Dendritic cell treated with granulocyte-macrophage colony-stimulating factor and Interleukin-4, amounts not matched to agents 40 ng/mL and 50 ng/mL, for 4 days (primary cell): ENCODE results near the gene ADAMTS10.

Experiments used
- H3K27ac Mint-ChIP-seq: one replicate; pipeline ENCODE4 v1.8.0; 2022; ENCODE audit warnings: mild to moderate bottlenecking, mixed read lengths
- H3K27me3 Mint-ChIP-seq: one replicate; pipeline ENCODE4 v1.8.0; 2022; ENCODE audit warnings: mild to moderate bottlenecking, mixed read lengths
- H3K36me3 Mint-ChIP-seq: one replicate; pipeline ENCODE4 v1.8.0; 2022; ENCODE audit warnings: low read depth, mixed read lengths
- H3K4me1 Mint-ChIP-seq: one replicate; pipeline ENCODE4 v1.8.0; 2022; ENCODE audit warnings: low read depth, mixed read lengths
- H3K4me3 Mint-ChIP-seq: one replicate; pipeline ENCODE4 v1.8.0; 2022; ENCODE audit warnings: mild to moderate bottlenecking, moderate library complexity, mixed read lengths
- H3K9me3 Mint-ChIP-seq: one replicate; pipeline ENCODE4 v1.8.0; 2022; ENCODE audit warnings: mixed read lengths
- intact Hi-C: fragments of 100-400 bp; cut with micrococcal nuclease; formaldehyde crosslinking; loops from one replicate; pipeline ENCODE4 v1.15.0; 2022

The ADAMTS10 gene

GRCh38 chr19:8615024-8615423 lies 4.5 kb upstream of the ADAMTS10 start:
- Mint-ChIP-seq H3K9me3 (no peaks in the 10 kb centered on the region), H3K36me3 (no peaks in the 10 kb centered on the region), H3K4me1 (peaks cover 5% of the 10 kb centered on the region), H3K27me3 (peaks cover 30% of the 10 kb centered on the region), H3K27ac (no peak overlapping the region), H3K4me3 (no peak overlapping the region)
- intact Hi-C loops: loop anchor here (1.0 to 2.0 kb wide), 3 partner anchors 28 to 79 kb away; no protein-coding TSS in a partner anchor

GRCh38 chr19:8614455-8614854 lies 3.9 kb upstream of the ADAMTS10 start:
- Mint-ChIP-seq H3K27me3 (peaks cover 35% of the 10 kb centered on the region), H3K4me3 (no peak overlapping the region), H3K9me3 (no peaks in the 10 kb centered on the region), H3K36me3 (no peaks in the 10 kb centered on the region), H3K4me1 (peaks cover 11% of the 10 kb centered on the region), H3K27ac (no peak overlapping the region)
- intact Hi-C loops: loop anchor here (2.0 kb wide), 2 partner anchors 28 to 38 kb away; no protein-coding TSS in a partner anchor

DNA sequence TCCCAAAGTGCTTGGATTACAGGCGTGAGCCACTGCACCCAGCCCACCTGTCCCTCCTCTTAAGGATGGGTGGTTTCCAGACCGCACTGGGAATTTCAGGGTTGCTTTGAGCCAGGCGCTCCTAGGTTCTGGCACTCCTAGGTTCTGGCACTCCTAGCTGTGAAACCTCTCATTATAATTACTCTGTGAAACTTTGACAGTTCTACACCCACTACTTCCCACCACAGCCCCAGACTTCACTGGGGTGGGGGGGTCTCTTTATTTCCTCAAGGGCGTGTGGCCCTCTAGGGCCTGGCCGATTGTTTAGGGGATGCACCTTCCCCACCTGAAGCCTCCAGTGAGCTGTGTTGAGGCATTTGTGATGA lies 2.3 kb upstream of the ADAMTS10 start:
- Mint-ChIP-seq H3K4me3 (no peak overlapping the region), H3K9me3 (no peaks in the 10 kb centered on the region), H3K27me3 (peaks cover 47% of the 10 kb centered on the region), H3K36me3 (no peaks in the 10 kb centered on the region), H3K4me1 (peaks cover 27% of the 10 kb centered on the region), H3K27ac (no peak overlapping the region)
- intact Hi-C loops: no loop called here

GRCh38 chr19:8611877-8612806 lies 1.6 kb upstream of the ADAMTS10 start:
- H3K4me1 Mint-ChIP-seq: peaks cover 29% of the 10 kb centered on the region
- intact Hi-C loops: no loop called here

GRCh38 chr19:8611391-8611876 lies 919 bp upstream of the ADAMTS10 start:
- Mint-ChIP-seq H3K4me1 (peaks cover 29% of the 10 kb centered on the region), H3K4me3 (no peak overlapping the region), H3K36me3 (no peaks in the 10 kb centered on the region), H3K9me3 (no peaks in the 10 kb centered on the region), H3K27ac (no peak overlapping the region), H3K27me3 (peaks cover 53% of the 10 kb centered on the region)
- intact Hi-C loops: no loop called here

More at GRCh38 chr19:8611877-8612806, 1.6 kb upstream of the ADAMTS10 start:
- Mint-ChIP-seq H3K27ac (peak overlapping the region; percentile 36), H3K4me3 (no peak overlapping the region), H3K9me3 (no peaks in the 10 kb centered on the region), H3K27me3 (peaks cover 53% of the 10 kb centered on the region), H3K36me3 (no peaks in the 10 kb centered on the region)

GRCh38 chr19:8610936-8611300 lies 403 bp upstream of the ADAMTS10 start:
- H3K36me3 Mint-ChIP-seq: no peaks in the 10 kb centered on the region
- no peak overlapping the region for H3K4me3 Mint-ChIP-seq
- no peak overlapping the region for H3K27ac Mint-ChIP-seq
- intact Hi-C loops: no loop called here
- H3K4me1 Mint-ChIP-seq: peaks cover 29% of the 10 kb centered on the region
- peaks cover 56% of the 10 kb centered on the region for H3K27me3 Mint-ChIP-seq
- H3K9me3 Mint-ChIP-seq: no peaks in the 10 kb centered on the region

GRCh38 chr19:8609279-8610040 lies 1.1 kb downstream of the ADAMTS10 start:
- H3K4me3 Mint-ChIP-seq: peak overlapping the region; percentile 67

DNA sequence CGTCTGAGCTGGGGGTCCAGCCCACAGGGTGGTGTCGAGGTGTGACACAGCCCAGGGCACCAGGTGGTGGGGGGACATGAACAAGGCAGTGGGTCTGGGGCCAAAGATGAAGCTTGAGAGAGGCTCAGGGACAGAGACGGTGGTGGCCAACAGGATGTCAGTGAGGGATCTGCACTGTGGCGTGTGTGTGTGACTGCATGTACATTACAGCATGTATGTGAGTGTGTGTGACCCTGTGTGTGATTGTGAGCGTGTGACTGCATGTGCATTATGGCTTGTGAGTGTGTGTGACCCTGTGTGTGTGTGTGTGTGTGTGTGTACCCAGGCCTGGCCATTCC lies 1.6 kb downstream of the ADAMTS10 start:
- H3K27me3 Mint-ChIP-seq: peaks cover 50% of the 10 kb centered on the region

More at GRCh38 chr19:8609279-8610040, 1.1 kb downstream of the ADAMTS10 start:
- intact Hi-C loops: no loop called here
- peaks cover 8% of the 10 kb centered on the region for H3K9me3 Mint-ChIP-seq
- H3K36me3 Mint-ChIP-seq: no peaks in the 10 kb centered on the region
- peak overlapping the region; percentile 57 for H3K27ac Mint-ChIP-seq
- H3K27me3 Mint-ChIP-seq: peaks cover 50% of the 10 kb centered on the region
- peaks cover 29% of the 10 kb centered on the region for H3K4me1 Mint-ChIP-seq

GRCh38 chr19:8607386-8607785 lies 3.1 kb downstream of the ADAMTS10 start:
- H3K4me1 Mint-ChIP-seq: peaks cover 29% of the 10 kb centered on the region
- no peaks in the 10 kb centered on the region for H3K36me3 Mint-ChIP-seq
- intact Hi-C loops: no loop called here
- H3K27ac Mint-ChIP-seq: no peak overlapping the region
- H3K4me3 Mint-ChIP-seq: no peak overlapping the region
- H3K27me3 Mint-ChIP-seq: peaks cover 46% of the 10 kb centered on the region
- peaks cover 8% of the 10 kb centered on the region for H3K9me3 Mint-ChIP-seq

More for the DNA sequence above, 1.6 kb downstream of the ADAMTS10 start:
- Mint-ChIP-seq H3K4me3 (peak overlapping the region; percentile 4), H3K36me3 (no peaks in the 10 kb centered on the region), H3K9me3 (peaks cover 8% of the 10 kb centered on the region), H3K4me1 (peaks cover 29% of the 10 kb centered on the region), H3K27ac (peak overlapping the region; percentile 57)
- intact Hi-C loops: no loop called here

- intact Hi-C loops: no loop called here
- H3K4me1 Mint-ChIP-seq: peaks cover 28% of the 10 kb centered on the region
- H3K27ac Mint-ChIP-seq: no peak overlapping the region
- H3K36me3 Mint-ChIP-seq: no peaks in the 10 kb centered on the region
- peaks cover 39% of the 10 kb centered on the region for H3K27me3 Mint-ChIP-seq
- H3K4me3 Mint-ChIP-seq: no peak overlapping the region
- peaks cover 8% of the 10 kb centered on the region for H3K9me3 Mint-ChIP-seq
These were observed 5.0 kb downstream of the ADAMTS10 start for GRCh38 chr19:8605514-8605913.

- Mint-ChIP-seq H3K27ac (no peak overlapping the region), H3K27me3 (peaks cover 14% of the 10 kb centered on the region)
- intact Hi-C loops: no loop called here
These were observed 8.7 kb downstream of the ADAMTS10 start for GRCh38 chr19:8601796-8602195.

GRCh38 chr19:8600816-8601215 lies 9.7 kb downstream of the ADAMTS10 start:
- no peak overlapping the region for H3K4me3 Mint-ChIP-seq
- H3K36me3 Mint-ChIP-seq: no peaks in the 10 kb centered on the region
- H3K27me3 Mint-ChIP-seq: peaks cover 13% of the 10 kb centered on the region
- intact Hi-C loops: no loop called here
- H3K27ac Mint-ChIP-seq: no peak overlapping the region
- peaks cover 8% of the 10 kb centered on the region for H3K9me3 Mint-ChIP-seq
- peaks cover 13% of the 10 kb centered on the region for H3K4me1 Mint-ChIP-seq

More at GRCh38 chr19:8601796-8602195, 8.7 kb downstream of the ADAMTS10 start:
- H3K4me1 Mint-ChIP-seq: peaks cover 13% of the 10 kb centered on the region
- no peaks in the 10 kb centered on the region for H3K36me3 Mint-ChIP-seq
- H3K4me3 Mint-ChIP-seq: no peak overlapping the region
- H3K9me3 Mint-ChIP-seq: peaks cover 8% of the 10 kb centered on the region

- peaks cover 6% of the 10 kb centered on the region for H3K9me3 Mint-ChIP-seq
- intact Hi-C loops: no loop called here
- no peak overlapping the region for H3K4me3 Mint-ChIP-seq
- H3K27ac Mint-ChIP-seq: no peak overlapping the region
- peaks cover 17% of the 10 kb centered on the region for H3K27me3 Mint-ChIP-seq
- no peaks in the 10 kb centered on the region for H3K36me3 Mint-ChIP-seq
- peaks cover 13% of the 10 kb centered on the region for H3K4me1 Mint-ChIP-seq
These were observed 10.5 kb downstream of the ADAMTS10 start for GRCh38 chr19:8600064-8600463.

GRCh38 chr19:8596168-8596567 lies 14.3 kb downstream of the ADAMTS10 start:
- Mint-ChIP-seq H3K4me1 (peaks cover 29% of the 10 kb centered on the region), H3K9me3 (peaks cover 28% of the 10 kb centered on the region), H3K27ac (no peak overlapping the region), H3K4me3 (no peak overlapping the region), H3K36me3 (peaks cover 8% of the 10 kb centered on the region), H3K27me3 (peaks cover 53% of the 10 kb centered on the region)
- intact Hi-C loops: loop anchor here (10.0 kb wide), 1 partner anchor 49 kb away; no protein-coding TSS in a partner anchor
